ENCODE measurements around the gene TSPAN9.

TSPAN9 gene

DNA sequence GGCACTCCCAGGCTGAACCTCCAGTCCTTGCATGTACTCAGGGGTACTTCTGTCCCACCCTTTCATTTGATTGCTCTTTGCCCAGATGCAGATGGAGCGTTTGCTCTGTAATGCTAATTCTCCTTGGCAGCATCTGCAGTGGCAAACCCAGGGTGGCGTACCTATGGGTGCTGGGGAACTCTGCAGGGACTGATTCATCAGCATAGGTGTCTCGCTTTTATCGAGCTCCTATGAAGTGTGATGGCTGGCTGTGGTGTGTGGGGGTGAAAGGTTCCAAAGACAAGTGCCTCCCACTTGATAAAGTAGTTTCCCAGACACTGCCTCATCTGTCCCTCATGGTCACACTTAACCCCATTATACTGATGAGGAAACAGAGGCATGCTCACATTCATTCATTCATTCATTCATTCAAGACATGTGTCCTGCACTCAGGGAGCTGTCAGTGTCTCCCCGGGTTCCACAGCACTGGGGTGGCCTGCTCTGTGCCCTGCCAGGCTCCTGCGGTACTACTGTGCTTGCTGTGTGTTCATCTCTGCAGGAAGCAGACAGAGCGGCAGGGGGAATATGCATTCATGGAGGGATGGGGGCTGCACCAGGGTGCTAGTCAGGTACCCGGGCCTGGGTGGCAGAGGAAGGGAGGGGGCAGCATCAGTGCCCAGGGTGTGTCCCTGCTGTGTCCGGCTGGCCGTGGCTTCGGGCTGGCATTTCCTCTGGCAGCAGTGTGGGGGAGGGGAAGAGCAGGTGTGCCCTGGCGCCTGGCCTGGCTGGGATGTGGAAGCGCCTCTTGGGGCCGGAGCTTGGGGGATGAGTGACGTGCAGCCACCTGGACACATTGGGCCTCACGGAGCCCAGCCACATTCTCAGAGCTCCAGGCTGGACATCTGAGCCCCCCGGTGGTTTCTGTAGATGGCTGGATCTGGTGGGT, 110.9 kb downstream of the TSPAN9 start:
- DNase-seq (ENCODE audit: low read depth in 2 of 2), result no peak

DNA sequence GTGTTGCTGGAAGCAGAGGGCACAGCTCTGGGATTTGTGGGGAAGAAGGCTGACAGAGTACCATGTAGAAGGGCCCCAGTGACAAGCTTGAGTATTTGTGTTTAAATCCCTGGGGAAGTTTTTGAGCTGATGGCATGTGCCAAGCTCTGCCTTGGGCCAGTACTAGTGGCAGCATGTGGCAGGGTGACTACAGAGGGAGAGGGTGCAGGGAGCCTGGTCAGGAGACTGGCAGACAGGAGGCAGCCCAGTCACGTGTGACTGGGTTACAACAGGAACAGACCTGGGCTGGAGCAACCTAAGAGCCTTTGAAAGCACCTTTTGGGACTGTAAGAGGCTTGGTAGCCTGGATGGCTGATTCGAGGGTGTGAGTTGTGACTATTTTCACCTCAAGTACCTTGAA, 112.1 kb downstream of the TSPAN9 start:
- no peak for DNase-seq (ENCODE audit: low read depth in 2 of 2)

DNA sequence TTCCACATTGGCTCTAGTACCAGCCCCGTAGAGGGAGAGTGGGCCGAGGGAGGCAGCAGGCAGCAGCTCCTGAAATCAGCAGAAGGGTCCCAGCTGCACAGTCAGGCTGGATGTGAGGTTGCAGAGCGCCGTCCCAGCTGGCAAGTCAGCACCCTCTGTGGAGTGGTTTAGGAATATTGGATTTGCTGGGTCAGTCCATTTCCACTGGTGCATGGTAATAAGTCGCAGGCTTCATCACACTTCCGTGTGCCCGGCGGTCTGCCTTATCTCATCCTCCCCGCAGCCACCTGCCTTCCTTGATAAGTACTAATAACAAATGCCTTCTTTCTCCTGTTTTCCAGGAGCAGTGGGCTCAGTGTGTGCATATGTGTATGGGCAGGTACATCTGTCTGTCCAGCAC, 112.9 kb downstream of the TSPAN9 start:
- DNase-seq (ENCODE audit: low read depth in 2 of 2), result no peak

DNA sequence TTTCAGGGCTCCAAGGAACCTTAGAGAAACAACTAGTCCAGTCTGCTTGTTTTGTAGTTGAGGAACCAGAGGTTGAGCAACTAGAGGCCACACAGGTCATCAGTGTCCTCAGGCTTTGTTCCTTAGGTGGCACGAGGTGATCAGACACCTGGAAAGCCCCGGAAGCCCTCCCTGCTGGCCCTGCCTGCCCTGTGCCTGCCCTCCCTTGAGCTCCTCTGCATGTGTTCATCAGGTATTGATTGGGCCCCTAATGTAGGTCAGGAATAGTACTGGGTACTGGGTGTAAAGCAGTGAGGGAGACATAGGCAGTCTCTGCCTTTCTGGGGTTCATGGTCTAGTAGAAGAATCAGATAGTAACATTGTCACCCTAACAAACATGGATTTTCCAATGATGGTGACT, 114.3 kb downstream of the TSPAN9 start:
- DNase-seq (ENCODE audit: low read depth in 2 of 2), result no peak

DNA sequence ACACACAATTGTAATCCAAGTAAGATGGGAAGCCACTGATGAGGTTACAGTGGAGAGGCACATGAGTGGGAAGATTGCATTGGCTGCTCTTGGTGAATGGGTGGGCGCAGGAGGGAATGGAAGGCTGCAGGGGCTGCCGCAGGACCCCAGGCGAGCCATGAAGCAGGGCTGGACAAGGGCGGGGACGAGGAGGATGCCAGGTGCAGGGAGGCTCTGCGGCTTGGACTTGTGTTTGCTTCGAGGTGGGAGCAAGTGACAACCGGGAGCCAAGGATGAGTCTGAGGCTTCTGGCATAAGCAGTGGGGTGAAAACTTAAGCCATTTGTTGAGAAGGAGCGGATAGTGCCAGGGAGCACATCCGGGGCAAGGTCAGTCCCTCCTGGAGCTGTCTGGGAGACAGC, 115.0 kb downstream of the TSPAN9 start:
- no peak for DNase-seq (ENCODE audit: low read depth in 2 of 2)

DNA sequence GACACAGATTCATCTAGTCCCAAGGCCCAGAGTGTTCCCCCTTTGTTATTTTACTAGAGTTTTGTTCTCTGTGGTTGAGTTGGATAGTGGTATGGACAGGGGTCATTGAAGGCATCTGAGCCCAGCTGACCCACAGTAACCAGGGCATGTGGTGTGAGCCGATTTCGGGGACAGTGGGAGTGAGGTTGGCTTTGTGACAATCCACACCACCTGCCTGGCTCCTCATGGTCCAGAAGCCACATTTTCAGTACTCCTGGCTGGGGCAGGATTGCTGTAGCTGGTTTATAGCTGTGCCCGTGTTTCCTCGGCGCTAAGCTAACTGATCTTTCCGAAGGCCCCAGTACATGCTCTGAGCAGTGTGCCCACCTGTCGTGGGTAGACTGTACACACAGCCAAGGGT, 116.0 kb downstream of the TSPAN9 start:
- DNase-seq (ENCODE audit: low read depth in 2 of 2), result no peak

DNA sequence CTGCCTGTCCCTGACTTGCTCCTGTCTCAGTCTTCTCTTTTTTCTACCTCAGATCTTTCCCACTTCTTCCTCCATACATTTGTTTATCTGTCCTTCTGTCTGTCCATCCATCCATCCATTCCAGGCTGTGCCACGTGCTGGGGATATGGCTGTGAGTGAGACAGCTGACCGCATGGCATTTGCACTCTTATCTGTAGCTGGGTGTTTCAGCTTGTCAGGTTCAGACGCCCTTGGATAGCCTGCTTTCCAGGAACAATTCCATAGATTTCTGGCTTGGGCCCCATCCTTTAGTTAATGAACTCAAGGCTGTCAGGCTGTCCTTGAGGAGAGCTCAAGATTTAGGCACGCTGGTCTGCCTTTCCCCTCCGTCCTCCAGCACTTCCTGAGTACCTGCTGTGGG, 116.6 kb downstream of the TSPAN9 start:
- DNase-seq (ENCODE audit: low read depth in 2 of 2), result no peak

DNA sequence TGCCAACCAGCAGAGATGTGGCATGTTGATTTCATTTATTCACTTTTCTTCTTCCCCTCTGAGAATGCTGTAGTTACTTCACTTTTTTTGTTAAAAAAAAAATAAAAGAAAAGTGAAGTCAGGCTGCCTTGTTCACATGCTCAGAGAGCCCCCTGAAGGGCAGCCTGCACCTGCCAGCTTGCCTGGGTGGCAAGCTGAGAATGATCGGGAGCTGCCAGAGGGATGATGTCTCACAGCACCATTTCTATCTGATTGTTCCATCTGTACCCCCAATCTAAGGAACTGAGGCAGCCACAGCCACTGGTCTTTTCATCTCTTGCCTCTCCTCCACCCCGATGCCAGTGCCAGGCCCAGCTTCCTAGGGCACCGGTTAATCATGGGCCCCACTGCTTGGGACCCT, 118.2 kb downstream of the TSPAN9 start:
- DNase-seq (ENCODE audit: low read depth in 2 of 2), result no peak

DNA sequence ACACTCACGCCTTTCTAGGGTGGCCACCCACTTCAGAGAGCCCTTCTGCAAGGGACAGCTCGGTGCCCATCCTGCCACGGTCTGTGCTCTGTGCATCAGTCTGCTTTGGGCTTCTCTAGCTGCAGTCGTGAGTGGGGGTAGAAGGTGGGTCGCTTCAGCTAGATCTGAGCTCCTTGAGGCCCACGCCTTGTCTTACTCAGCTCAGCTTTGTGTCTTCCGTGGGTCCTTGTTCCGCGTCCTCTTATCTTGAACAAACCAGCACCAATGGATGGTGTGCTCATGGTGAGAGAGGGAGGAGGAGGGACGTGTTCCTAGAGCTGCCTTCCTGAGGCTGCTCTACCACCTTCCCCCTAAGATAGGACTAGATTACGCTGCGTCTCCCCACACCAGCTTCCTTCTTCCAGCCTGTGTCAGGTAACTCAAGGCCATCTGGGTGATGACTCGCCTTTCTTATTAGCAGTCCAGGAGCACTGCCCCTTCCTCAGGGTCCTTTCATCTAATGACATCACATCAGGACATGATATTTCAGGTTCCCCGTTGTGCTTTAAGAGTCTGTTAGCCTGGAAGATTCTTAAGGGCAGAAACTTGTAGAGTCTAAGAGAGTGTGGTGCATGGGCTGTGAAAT, 118.8 kb downstream of the TSPAN9 start:
- DNase-seq (ENCODE audit: low read depth in 2 of 2), result no peak

DNA sequence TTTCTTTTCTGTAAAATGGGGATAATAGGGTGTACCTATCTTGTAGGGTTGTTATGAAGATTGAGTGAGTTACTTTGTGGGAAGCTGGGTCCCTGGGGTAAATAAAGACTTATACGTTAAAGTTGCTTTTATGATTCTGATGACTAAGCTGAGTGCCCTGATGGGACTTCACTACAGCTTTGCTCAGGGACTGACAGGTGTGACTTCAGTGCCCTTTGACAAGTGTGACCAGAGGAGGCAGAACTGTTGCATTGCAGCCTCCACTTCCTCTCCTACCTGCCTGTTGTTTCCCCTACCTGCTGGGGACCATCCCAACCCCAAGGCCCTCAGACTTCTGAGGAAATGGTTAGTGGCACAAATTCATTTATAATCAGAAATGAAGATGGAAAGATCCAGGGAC, 119.3 kb downstream of the TSPAN9 start:
- no peak for DNase-seq (ENCODE audit: low read depth in 2 of 2)

DNA sequence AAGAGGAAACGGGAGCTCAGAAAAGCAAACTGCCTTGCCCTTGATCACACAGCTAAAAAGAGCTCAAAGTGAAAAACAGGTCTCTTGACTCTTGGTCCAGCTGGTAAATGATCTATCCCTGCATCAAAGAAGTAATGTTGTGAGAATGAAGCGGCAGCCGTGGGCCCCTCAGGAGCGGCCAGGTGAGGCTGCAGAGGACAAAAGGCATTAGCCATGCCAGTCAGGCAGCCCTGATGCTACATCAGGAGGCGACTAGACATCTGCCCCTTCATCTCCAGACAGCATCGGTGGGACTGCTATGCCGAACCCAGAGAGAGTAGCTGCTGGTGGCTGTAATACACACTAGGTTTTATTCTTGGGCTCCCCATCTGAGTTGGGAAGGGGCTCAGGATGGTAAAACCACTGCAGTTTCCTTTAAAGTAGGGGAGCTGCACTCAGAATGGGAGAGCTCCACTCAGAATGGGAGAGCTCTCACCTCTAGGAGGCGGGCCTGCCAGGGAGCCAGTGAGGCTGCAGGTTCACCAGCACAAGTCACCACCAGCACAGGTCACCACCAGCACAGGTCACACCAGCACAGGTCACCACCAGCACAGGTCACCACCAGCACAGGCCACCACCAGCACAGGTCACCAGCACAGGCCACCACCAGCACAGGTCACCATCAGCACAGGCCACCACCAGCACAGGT, 120.1 kb downstream of the TSPAN9 start:
- DNase-seq (ENCODE audit: low read depth in 2 of 2), result no peak

DNA sequence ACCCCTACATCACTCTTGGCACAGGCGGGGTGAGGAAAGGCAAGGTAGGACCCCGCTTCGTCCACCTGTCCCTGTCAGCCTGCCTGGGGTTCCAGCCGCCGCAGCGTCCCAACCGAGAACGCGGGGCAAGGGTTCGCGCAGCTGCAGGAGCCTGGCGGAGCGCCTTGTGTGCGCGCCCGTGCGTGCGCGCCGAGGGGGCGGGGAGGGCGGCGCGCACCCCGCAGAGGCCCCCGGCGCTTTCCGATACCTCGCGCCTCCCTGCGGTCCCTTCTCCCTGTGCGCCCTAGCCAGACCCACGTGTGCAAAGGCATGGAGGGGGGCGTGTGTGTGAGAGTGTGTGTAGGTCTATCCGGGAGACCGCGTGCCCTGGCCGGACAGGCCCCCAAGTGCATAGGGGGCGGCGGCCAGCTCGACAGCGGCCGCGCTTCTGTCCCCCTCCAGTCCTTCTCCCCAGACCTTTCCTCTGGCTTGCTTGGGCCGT, 122.4 kb downstream of the TSPAN9 start:
- no peak for DNase-seq (ENCODE audit: low read depth in 2 of 2)

DNA sequence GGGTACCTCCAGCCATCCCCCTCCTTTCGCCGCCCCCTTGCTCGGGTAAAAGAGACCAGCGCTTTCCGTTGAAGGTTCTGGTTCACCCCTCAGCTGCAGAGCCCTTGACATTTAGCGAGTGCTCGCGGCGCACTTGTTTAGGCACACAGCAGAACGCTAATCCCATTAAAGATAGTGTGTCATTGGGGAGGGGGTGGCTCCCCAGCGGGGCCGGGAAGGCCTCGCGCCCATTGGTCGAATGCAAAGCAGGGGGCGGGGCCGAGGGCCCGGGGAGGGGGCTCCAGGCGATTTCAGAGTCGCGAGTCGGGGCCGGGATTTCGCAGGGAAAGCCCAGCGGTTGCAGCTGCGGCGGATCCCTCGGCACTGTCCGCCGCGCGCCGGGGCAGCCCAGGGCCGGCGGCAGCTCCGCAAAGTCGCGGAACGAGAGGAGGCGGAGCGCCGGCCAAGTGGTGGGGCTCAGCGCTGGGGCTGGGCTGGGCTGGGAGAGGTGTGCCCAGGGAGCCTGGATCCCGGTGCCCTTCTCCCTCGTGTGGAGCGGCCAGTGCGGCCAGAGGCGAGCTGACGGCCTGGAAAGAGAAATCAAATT, 122.9 kb downstream of the TSPAN9 start:
- no peak for DNase-seq (ENCODE audit: low read depth in 2 of 2)

DNA sequence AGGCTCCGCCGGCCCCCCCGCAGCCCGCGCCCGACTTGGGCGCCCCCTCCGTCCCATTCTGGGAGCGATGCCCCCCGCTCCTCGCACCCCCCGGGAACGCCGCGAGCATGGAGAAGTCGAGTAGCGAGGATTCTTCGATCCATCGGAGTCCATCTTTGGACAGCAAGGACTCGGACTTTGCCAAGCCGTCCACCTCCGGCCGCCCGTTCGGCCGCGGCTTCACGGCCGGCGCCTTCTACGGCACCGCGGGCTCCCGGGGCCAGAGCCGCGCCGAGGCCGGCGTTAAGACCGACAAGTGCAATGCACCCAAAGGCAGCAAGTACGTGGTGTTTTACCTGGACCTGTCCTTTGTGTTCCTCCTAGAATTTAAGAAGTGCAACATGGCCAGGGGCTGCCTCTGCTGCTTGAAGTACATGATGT, 123.6 kb downstream of the TSPAN9 start:
- DNase-seq (ENCODE audit: low read depth in 2 of 2), result no peak

DNA sequence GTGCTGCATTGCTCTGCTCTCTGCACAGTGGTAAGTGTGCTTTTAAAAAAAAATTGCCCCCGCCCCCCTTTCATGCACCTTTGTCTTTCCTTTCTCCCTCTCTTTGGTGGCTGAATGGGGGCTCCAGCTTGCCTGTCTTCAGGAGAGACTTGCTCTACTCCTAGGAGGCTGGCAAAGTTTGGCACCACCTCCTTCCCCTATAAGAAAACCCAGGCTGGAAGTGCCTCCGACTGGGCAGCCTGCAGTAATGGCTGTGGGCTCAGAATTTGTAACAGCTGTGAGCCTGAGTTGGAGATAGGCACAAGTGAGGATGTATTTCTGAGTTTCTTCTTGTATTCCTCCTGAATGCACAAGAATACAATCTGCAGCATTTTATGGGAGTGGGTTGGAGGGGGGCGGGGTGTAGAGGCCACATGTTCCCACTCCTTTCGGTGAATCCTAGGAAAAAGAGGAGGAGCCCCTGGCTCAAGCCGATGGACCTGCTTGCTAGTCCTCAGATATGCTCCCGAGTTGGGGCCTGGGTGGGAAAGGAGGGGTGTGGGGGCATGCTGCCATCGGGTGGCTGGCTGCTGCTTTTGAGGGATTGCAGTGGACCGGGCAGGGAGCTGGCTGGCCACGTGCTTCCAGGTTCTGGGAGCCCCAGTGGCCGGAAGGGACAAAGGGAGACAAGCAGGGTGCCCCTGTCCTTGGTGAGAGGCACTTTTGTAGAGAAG, 124.3 kb downstream of the TSPAN9 start:
- no peak for DNase-seq (ENCODE audit: low read depth in 2 of 2)

DNA sequence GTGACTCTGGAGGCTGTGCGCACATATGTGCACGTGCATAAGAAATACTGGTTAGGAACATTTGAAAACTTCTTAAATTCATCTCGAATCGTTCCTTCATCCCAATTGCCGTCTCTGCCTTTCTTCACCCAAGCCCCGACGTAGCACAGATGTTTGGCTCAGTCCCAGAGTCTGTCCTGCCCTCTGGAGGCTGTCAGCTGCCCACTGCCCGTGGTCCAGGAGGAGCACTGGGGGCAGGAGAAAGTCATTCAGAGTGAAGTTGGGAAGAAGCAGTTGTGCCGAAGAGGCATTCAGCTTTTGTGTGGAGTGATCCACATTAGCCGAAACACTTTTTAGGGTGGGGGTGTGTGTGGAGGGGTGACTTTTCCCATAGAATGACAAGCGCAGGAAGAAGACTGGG, 124.9 kb downstream of the TSPAN9 start:
- DNase-seq (ENCODE audit: low read depth in 2 of 2), result no peak

DNA sequence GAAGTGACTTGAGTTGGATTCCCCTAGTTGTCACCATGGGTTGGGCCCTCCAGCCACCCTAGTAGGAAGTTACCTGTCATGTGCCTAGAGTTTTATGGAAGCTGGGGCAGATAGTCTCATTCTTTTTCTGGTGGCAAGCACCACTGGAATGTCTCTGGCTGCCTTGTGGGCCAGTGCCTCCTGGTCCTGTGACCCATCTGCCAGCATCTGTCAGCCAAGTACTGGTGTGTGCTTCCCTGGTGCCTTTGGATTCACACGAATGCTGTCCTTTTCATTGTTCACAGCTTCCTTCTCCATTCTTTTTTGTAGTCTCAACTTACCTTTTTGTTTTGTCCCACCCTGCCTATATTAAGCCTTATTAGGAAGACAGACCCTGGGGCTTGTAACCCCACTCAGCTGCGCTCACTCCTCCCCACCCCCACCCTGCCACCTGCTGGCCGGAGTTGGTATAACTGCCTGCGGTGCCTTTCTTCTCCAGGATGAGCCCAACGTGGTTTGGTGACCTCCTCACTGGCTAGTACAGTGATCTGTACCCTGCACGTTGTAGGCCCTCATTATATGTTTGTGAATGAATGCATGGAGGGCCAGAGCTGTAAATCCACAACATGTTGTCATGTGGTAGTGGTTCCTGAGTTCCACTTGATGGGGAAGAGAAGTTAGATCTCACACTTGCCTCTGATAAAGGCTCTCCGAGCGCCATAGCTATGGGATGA, 125.7 kb downstream of the TSPAN9 start:
- peak; percentile 2 to 6 for DNase-seq (ENCODE audit: low read depth in 2 of 2)

DNA sequence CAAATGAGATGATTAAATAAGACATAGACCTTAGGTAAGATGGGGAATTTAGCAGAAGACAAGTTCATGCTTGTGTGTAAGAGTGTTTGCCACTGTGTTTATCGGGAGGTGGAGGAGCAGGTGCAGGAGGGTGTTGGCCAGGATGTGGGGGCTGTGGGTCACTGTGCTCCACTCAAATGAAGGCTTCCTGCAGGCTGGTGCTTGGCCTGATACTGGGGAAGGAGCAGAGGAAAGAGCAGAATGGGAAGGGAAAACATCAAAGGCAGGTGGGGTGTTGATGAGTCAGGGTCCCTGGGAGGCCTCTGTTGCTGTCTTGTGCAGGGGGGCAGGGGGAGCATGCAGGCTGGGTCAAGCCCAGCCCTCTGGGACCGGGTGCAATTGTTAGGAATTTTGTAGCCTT, 126.5 kb downstream of the TSPAN9 start:
- no peak for DNase-seq (ENCODE audit: low read depth in 2 of 2)

DNA sequence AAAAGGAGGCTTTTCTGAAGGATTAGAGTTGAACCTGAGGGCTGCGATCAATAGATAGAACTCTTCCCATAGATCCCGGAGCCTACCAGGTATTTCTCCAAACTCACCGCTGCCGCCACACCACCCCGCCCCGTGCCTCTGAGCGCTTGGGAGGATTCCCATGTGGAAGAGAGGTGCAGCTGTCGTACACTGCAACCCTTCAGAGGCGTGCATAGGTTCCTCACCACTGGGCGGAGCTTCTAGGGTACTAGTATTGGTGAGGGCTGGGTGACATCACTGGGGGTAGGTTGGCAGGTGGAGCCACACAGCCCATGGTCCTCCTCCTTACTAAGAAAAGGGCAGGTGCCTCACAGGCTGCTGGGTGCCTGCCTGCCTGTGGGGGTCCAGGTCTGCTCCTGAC, 127.0 kb downstream of the TSPAN9 start:
- DNase-seq (ENCODE audit: low read depth in 2 of 2), result no peak

DNA sequence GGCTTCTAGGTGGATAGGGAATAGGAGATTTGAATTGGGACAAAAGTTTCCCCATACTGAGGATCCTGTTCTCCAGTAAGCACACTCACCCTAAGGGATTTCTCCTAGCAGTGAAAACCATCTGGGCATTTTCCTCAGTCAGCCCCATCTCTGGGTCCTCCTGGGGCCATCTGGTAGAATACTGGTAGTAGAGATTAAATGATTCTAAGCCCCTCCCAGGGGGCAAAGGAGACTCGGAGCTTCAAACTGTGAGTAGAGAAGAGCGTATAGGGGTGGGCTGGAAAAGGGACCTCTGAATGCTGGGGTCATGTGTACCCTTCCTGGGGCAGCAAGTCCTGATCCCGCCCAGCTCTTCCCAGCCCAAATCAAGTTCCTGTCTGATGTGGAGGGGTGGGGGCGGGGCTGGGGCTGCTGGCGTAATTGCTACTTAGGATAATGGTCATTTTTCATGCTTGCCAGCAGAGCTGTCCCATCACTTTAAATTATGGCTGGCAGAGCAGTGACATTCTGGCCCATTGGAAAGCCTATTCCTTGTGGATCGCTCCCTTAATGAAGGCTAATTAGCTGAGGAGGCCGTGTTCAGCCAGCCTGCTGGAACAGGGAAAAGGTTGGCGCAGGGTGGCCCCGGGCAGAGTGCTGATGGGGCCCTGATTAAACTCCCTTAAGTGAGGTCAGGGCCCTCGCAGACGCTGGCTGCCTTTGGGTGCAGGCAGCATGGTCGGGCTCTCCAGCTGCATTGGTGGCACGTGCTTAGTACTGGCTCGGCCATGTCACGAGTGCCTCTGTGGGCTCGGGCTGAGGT, 127.8 kb downstream of the TSPAN9 start:
- no peak for DNase-seq (ENCODE audit: low read depth in 2 of 2)

Measured in stimulated activated CD8-positive, alpha-beta memory T cell treated with anti-CD3 and anti-CD28 coated beads, Interleukin-15, amount 100 ng/mL, for 4 hours (primary cell).